ENCODE results near the gene INAFM2. TPM values are rescaled to one million over a fixed set of nuclear protein-coding genes. Genes with fewer than 3 reads are reported as not detected.

Gene INAFM2
- total and polyA plus RNA-seq, 2 of the 4 experiments (the other 2 are of a cell fraction), result 10.4 to 14.0 TPM

DNA sequence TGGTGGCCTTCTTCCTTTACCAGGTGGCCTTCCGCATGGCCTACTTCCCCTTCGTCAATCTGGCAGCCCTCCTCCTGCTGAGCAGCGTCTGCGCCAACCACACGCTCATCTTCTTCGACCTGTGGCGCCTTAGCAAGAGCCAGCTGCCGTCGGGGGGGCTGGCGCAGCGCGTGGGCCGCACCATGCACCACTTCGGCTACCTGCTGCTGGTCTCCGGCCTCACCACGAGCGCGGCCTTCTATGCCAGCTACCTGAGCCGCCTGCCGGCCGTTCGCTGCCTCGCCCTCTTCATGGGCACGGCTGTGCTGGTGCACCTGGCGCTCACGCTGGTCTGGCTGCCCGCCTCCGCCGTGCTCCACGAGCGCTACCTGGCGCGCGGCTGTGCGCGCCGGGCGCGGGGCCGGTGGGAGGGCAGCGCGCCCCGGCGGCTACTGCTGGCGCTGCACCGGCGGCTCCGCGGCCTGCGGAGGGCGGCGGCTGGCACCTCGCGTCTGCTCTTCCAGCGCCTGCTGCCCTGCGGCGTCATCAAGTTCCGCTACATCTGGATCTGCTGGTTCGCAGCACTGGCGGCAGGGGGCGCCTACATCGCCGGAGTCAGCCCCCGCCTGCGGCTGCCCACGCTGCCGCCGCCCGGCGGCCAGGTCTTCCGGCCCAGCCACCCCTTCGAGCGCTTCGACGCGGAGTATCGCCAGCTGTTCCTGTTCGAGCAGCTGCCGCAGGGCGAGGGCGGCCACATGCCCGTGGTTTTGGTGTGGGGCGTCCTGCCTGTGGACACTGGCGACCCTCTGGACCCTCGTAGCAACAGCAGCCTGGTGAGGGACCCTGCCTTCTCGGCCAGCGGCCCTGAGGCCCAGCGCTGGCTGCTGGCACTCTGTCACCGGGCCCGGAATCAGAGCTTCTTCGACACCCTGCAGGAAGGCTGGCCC is 44.5 kb downstream of the INAFM2 start (continued):
- TF ChIP-seq POLR2A (IDR thresholded peaks at IDR 0.05; ENCODE audit: low read depth, low read length) (no peak), CEBPB (IDR thresholded peaks at IDR 0.05; ENCODE audit: low read depth, low read length) (no peak), RAD21 (IDR thresholded peaks at IDR 0.05; ENCODE audit: low read length) (peak; percentile 63), RFX5 (IDR thresholded peaks at IDR 0.05; ENCODE audit: low read depth, low read length) (no peak)
